ENCODE data around the gene TSHZ2. TPM values are rescaled to one million over a fixed set of nuclear protein-coding genes. Genes with fewer than 3 reads are reported as not detected.

The TSHZ2 gene
- total RNA-seq, 1 experiment from 2014 or later = 2.3 TPM

DNA sequence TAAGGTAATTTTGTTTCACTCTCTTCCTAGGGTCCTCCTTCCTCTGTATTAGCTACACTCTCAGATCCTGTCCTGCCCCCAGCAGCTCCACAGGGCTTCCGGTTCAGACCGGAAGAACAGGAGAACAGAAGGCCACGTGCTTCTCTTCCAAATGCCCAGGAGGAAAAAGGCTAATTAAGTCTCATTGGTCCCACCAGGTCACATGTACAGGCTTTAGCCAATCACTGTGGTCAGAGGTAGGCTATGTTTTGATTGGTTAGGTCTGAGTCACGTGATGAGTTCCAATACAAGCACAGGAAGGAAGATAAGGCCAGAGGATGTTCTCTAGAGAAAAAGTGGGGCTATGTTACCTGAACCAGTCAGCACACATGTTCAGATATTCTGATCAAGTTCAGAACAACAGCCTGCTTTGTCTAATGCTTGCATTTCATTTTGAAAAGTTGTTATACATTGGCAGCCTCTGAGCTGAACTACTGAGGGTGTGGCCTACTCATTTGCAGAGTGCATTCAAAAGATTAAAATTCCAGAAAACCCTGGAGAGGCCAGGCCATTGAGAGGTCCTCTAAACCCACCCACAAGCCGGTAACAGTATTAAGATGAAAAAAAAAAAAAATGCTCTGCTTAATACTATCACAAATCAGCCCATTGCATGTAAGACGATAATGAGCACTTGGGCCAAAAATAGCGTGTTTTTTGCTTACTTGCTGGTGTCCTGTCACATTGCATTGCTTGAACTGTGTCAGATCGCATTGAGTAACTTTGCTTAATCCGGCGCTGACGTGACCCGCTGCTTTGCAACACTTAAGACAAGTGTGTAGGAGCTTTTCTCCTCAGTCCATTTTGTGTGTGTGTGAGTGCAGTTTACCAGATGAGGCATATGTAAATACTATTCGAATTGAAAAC, 170.3 kb downstream of the TSHZ2 start:
- H3K4me1 Mint-ChIP-seq (ENCODE audit: insufficient read depth, unreplicated experiment) = no peaks in the 10 kb centered on the region
- no peaks in the 10 kb centered on the region for H3K9me3 Mint-ChIP-seq (ENCODE audit: unreplicated experiment)
- no peaks in the 10 kb centered on the region for H3K27me3 Mint-ChIP-seq (ENCODE audit: insufficient read depth, unreplicated experiment)
- TF ChIP-seq, protein P1, sequence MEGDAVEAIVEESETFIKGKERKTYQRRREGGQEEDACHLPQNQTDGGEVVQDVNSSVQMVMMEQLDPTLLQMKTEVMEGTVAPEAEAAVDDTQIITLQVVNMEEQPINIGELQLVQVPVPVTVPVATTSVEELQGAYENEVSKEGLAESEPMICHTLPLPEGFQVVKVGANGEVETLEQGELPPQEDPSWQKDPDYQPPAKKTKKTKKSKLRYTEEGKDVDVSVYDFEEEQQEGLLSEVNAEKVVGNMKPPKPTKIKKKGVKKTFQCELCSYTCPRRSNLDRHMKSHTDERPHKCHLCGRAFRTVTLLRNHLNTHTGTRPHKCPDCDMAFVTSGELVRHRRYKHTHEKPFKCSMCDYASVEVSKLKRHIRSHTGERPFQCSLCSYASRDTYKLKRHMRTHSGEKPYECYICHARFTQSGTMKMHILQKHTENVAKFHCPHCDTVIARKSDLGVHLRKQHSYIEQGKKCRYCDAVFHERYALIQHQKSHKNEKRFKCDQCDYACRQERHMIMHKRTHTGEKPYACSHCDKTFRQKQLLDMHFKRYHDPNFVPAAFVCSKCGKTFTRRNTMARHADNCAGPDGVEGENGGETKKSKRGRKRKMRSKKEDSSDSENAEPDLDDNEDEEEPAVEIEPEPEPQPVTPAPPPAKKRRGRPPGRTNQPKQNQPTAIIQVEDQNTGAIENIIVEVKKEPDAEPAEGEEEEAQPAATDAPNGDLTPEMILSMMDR (IDR thresholded peaks at IDR 0.05; ENCODE audit: unreplicated experiment) = no peak
- intact Hi-C loops (cut with micrococcal nuclease) = no loop called here
- no peak overlapping the region for H3K27ac Mint-ChIP-seq (ENCODE audit: low read depth, unreplicated experiment)
- ChIA-PET CTCF (interaction anchor here (0.5 to 0.6 kb wide), 3 partner anchors 17 to 398 kb away, joined by 3 read pairs; no protein-coding TSS in a partner anchor), POLR2A (no interaction called here)
- no peak for DNase-seq (ENCODE audit: unreplicated experiment)
- no peak overlapping the region for H3K4me3 Mint-ChIP-seq (ENCODE audit: unreplicated experiment)
- no TSS peak for BruUV-seq (replicated peaks)
- H3K36me3 Mint-ChIP-seq (ENCODE audit: insufficient read depth, unreplicated experiment) = no peaks in the 10 kb centered on the region

DNA sequence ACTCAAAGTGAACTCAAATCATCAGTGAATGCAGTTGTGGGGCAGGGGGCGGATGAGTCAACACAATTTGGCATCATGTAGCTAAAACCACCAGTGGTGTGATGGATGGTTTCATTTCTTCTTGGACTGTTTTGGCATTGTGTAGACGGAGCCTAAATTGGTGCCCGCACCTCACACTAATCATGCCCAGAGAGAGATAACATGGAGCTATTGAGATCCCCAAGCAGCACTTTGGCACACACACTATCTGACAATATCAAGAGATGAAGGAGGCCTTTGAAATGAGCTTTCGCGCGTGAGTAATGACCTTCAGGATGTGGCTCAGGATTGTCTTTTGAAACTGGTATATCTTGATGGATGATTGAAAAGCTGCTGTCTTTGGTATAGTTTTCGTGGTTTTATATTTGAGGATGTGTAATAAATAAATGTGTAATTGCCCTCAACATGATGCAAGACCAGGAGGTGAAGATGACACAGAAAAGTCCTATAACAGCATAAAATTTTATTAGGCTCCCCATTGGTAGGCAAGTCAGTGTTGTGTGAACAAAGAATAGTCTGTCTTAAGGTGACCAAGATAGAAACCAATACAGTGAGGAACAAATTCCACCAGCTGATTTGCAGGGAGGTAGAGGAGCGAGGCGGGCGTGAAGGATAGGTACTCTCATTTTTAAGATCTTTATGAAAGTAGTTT, 174.2 kb downstream of the TSHZ2 start:
- H3K36me3 Mint-ChIP-seq (ENCODE audit: insufficient read depth, unreplicated experiment) = no peaks in the 10 kb centered on the region
- intact Hi-C loops (cut with micrococcal nuclease) = no loop called here
- no peaks in the 10 kb centered on the region for H3K27me3 Mint-ChIP-seq (ENCODE audit: insufficient read depth, unreplicated experiment)
- CTCF ChIA-PET = interaction anchor here (0.6 to 0.9 kb wide), 6 partner anchors 15 to 143 kb away, joined by 3 to 5 read pairs (median 3); no protein-coding TSS in a partner anchor
- BruUV-seq (replicated peaks) = no TSS peak
- TF ChIP-seq, protein P1 (IDR thresholded peaks at IDR 0.05; ENCODE audit: unreplicated experiment) = no peak
- no peaks in the 10 kb centered on the region for H3K4me1 Mint-ChIP-seq (ENCODE audit: insufficient read depth, unreplicated experiment)
- H3K9me3 Mint-ChIP-seq (ENCODE audit: unreplicated experiment) = no peaks in the 10 kb centered on the region
- no peak overlapping the region for H3K4me3 Mint-ChIP-seq (ENCODE audit: unreplicated experiment)
- no peak for DNase-seq (ENCODE audit: unreplicated experiment)
- POLR2A ChIA-PET = interaction anchor here (1.3 to 1.6 kb wide), 2 partner anchors 11 to 65 kb away, joined by 4 to 8 read pairs; no protein-coding TSS in a partner anchor
- H3K27ac Mint-ChIP-seq (ENCODE audit: low read depth, unreplicated experiment) = no peak overlapping the region

DNA sequence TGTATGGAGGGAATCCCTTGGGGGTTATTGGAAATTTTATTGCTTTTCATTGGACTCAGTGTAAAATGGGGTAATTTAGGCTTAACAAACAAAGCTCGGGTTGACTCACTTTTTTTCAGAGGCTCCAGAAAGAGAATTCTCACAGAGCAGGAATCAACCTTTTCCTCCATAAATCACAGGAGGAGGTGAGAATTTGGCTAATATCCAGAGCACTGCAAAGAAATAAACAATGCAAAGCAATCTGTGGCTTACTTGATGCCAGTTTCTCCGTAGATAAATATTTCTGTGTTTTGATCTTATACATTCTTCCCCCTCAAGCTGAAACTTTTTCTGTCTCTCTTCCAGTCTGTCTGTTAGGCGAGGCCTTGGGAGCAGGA, 176.6 kb downstream of the TSHZ2 start:
- no peak for DNase-seq (ENCODE audit: unreplicated experiment)
- POLR2A ChIA-PET = interaction anchor here (0.8 kb wide), 1 partner anchor 67 kb away, joined by 5 read pairs; no protein-coding TSS in a partner anchor
- Mint-ChIP-seq H3K27me3 (ENCODE audit: insufficient read depth, unreplicated experiment) (no peaks in the 10 kb centered on the region), H3K4me3 (ENCODE audit: unreplicated experiment) (no peak overlapping the region), H3K4me1 (ENCODE audit: insufficient read depth, unreplicated experiment) (no peaks in the 10 kb centered on the region), H3K27ac (ENCODE audit: low read depth, unreplicated experiment) (no peak overlapping the region), H3K9me3 (ENCODE audit: unreplicated experiment) (no peaks in the 10 kb centered on the region), H3K36me3 (ENCODE audit: insufficient read depth, unreplicated experiment) (no peaks in the 10 kb centered on the region)
- CTCF ChIA-PET = interaction anchor here (0.6 to 2.1 kb wide), 5 partner anchors 13 to 428 kb away, joined by 3 to 6 read pairs (median 3); no protein-coding TSS in a partner anchor
- no TSS peak for BruUV-seq (replicated peaks)
- TF ChIP-seq, protein P1 (IDR thresholded peaks at IDR 0.05; ENCODE audit: unreplicated experiment) = no peak
- intact Hi-C loops (cut with micrococcal nuclease) = no loop called here
